NCI-H1417 treated with DMSO at 0.1 percent for 48 hours (cell line): ENCODE results near the gene GIPC3.
"Not testable (repeated sequence)": the region's sequence is repeated elsewhere in the genome, so short reads cannot be mapped to it uniquely, and the experiment has no call there.

Experiments
- DNase-seq: peaks from one replicate; lab custom pipeline; 2025; lab: John Stamatoyannopoulos, UW

Gene GIPC3

GRCh38 chr19:3550947-3551791 lies 34.1 kb upstream of the GIPC3 start:
- no peak for DNase-seq

GRCh38 chr19:3551792-3552095 lies 33.5 kb upstream of the GIPC3 start:
- DNase-seq, result no peak

GRCh38 chr19:3554254-3555083 lies 30.8 kb upstream of the GIPC3 start:
- no peak for DNase-seq

- DNase-seq, result no peak
These were observed 29.4 kb upstream of the GIPC3 start for GRCh38 chr19:3555653-3556422.

- DNase-seq, result no peak
These were observed 28.8 kb upstream of the GIPC3 start for GRCh38 chr19:3556423-3556977.

GRCh38 chr19:3556978-3557460 lies 28.3 kb upstream of the GIPC3 start:
- no peak for DNase-seq

- DNase-seq, result peak; percentile 79
These were observed 27.6 kb upstream of the GIPC3 start, which contains the start of gene MFSD12 for GRCh38 chr19:3557461-3558248. MFSD12 (minus strand) TSS chr19:3557586; CDS start chr19:3557403, 183 bp downstream.

- no peak for DNase-seq
These were observed 21.4 kb upstream of the GIPC3 start for GRCh38 chr19:3563709-3564524.

GRCh38 chr19:3565139-3565538 lies 20.1 kb upstream of the GIPC3 start:
- DNase-seq, result no peak

GRCh38 chr19:3570042-3570441 lies 15.2 kb upstream of the GIPC3 start:
- DNase-seq, result not testable (repeated sequence)

- no peak for DNase-seq
These were observed 14.7 kb upstream of the GIPC3 start for GRCh38 chr19:3570606-3571011.

- peak; percentile 97 for DNase-seq
These were observed 13.0 kb upstream of the GIPC3 start for GRCh38 chr19:3572132-3572854.

- no peak for DNase-seq
These were observed 12.5 kb upstream of the GIPC3 start, which contains the start of gene HMG20B for GRCh38 chr19:3572855-3573161. HMG20B (plus strand) TSS chr19:3572944; CDS start chr19:3573310, 366 bp downstream.

- DNase-seq, result no peak
These were observed 12.0 kb upstream of the GIPC3 start for GRCh38 chr19:3573162-3573857.

GRCh38 chr19:3573858-3574637 lies 11.2 kb upstream of the GIPC3 start:
- DNase-seq, result no peak

- no peak for DNase-seq
These were observed 10.0 kb upstream of the GIPC3 start for GRCh38 chr19:3575260-3575741.

GRCh38 chr19:3575949-3576673 lies 9.2 kb upstream of the GIPC3 start:
- no peak for DNase-seq
